HL-60 (cell line): ENCODE results near the gene CYP26B1.

Source experiments
- DNase-seq, 2 experiments: peaks; one replicate each; pipeline ENCODE4 v3.0.0-alpha.2; 2010 to 2020; ENCODE audit warnings: low read depth in 1 of 2, low spot score in 1 of 2
- H3K27ac ChIP-seq: fragments of 250-450 bp; sonication (Bioruptor Pico); replicated peaks from 2 replicates; pipeline ENCODE4 v1.5.1; 2020; ENCODE audit warnings: mild to moderate bottlenecking, moderate library complexity
- H3K27me3 ChIP-seq: fragments of 250-450 bp; sonication (Bioruptor Pico); 2 replicates; pipeline ENCODE4 v1.5.1; 2021; ENCODE audit warnings: mild to moderate bottlenecking, moderate library complexity; ENCODE audit not compliant: insufficient read depth, poor library complexity, severe bottlenecking
- H3K4me3 ChIP-seq: replicated peaks from 2 replicates; pipeline ENCODE4 v1.5.1; 2011; ENCODE audit warnings: mild to moderate bottlenecking, control low read depth, low read length; ENCODE audit not compliant: insufficient read depth
- GABPA ChIP-seq: IDR thresholded peaks from 2 replicates; pipeline ENCODE4 v1.6.1; 2012; ENCODE audit warnings: low read depth
- POLR2AphosphoS5 ChIP-seq: IDR thresholded peaks from 2 replicates; pipeline ENCODE4 v1.6.1; 2012; ENCODE audit warnings: low read depth
- SPI1 ChIP-seq: IDR thresholded peaks from 2 replicates; pipeline ENCODE4 v1.6.1; 2012; ENCODE audit warnings: low read depth, mild to moderate bottlenecking, borderline replicate concordance
- TF ChIP-seq, protein P1 (sequence below): IDR thresholded peaks from 2 replicates; pipeline ENCODE4 v1.6.1; 2012; ENCODE audit warnings: low read depth; ENCODE audit not compliant: insufficient replicate concordance
- TF ChIP-seq, protein P2 (sequence below): IDR thresholded peaks from one replicate; pipeline ENCODE4 v1.5.1; 2011; ENCODE audit warnings: low read length, control low read depth, inconsistent platforms; ENCODE audit not compliant: insufficient read depth

Gene CYP26B1

DNA sequence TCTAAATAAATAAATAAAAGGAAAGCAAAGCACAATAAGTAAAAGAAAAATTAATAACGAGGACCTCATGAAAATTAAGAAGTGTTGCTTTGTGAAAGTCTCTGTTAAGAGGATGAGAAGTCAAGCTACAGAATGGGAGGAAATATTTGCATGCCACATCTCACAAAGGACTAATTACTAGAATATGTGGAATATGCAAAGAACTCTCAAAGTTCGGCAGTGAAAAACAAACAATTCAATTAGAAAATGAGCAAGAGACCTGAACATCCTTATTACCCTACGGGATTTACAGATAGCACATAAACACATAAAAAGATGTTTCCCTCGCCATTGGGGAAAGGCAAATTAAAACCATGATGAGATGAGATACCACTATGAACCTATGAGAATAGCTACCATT, 23.3 kb downstream of the CYP26B1 start:
- TF ChIP-seq, protein P1, sequence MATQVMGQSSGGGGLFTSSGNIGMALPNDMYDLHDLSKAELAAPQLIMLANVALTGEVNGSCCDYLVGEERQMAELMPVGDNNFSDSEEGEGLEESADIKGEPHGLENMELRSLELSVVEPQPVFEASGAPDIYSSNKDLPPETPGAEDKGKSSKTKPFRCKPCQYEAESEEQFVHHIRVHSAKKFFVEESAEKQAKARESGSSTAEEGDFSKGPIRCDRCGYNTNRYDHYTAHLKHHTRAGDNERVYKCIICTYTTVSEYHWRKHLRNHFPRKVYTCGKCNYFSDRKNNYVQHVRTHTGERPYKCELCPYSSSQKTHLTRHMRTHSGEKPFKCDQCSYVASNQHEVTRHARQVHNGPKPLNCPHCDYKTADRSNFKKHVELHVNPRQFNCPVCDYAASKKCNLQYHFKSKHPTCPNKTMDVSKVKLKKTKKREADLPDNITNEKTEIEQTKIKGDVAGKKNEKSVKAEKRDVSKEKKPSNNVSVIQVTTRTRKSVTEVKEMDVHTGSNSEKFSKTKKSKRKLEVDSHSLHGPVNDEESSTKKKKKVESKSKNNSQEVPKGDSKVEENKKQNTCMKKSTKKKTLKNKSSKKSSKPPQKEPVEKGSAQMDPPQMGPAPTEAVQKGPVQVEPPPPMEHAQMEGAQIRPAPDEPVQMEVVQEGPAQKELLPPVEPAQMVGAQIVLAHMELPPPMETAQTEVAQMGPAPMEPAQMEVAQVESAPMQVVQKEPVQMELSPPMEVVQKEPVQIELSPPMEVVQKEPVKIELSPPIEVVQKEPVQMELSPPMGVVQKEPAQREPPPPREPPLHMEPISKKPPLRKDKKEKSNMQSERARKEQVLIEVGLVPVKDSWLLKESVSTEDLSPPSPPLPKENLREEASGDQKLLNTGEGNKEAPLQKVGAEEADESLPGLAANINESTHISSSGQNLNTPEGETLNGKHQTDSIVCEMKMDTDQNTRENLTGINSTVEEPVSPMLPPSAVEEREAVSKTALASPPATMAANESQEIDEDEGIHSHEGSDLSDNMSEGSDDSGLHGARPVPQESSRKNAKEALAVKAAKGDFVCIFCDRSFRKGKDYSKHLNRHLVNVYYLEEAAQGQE = no peak
- no peak for TF ChIP-seq GABPA
- TF ChIP-seq SPI1 = no peak
- TF ChIP-seq, protein P2, sequence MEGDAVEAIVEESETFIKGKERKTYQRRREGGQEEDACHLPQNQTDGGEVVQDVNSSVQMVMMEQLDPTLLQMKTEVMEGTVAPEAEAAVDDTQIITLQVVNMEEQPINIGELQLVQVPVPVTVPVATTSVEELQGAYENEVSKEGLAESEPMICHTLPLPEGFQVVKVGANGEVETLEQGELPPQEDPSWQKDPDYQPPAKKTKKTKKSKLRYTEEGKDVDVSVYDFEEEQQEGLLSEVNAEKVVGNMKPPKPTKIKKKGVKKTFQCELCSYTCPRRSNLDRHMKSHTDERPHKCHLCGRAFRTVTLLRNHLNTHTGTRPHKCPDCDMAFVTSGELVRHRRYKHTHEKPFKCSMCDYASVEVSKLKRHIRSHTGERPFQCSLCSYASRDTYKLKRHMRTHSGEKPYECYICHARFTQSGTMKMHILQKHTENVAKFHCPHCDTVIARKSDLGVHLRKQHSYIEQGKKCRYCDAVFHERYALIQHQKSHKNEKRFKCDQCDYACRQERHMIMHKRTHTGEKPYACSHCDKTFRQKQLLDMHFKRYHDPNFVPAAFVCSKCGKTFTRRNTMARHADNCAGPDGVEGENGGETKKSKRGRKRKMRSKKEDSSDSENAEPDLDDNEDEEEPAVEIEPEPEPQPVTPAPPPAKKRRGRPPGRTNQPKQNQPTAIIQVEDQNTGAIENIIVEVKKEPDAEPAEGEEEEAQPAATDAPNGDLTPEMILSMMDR = no peak
- TF ChIP-seq POLR2AphosphoS5 = no peak
- no peak overlapping the region for H3K27ac ChIP-seq
- no peak overlapping the region for H3K4me3 ChIP-seq
- no peak for DNase-seq
- no peaks in the 10 kb centered on the region for H3K27me3 ChIP-seq

DNA sequence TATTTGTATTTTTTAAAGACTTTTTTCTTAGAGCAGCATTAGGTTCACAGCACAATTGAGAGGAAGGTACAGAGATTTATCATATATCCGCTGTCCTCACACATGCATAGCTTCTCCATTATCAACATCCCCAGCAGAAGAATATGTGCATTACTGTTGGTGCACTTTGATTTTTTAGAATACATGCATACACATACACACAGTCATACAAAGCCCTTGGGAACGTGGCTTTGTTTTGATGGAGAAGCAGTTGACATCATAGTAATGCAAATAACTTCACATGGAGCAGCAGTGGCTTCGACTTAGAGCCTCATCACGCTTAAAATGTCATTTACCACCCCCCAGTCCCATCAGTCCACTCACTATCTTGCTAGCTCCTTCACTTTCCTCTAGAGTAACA, 26.5 kb downstream of the CYP26B1 start:
- no peak overlapping the region for H3K27ac ChIP-seq
- TF ChIP-seq GABPA (no peak), POLR2AphosphoS5 (no peak), SPI1 (no peak)
- TF ChIP-seq, protein P1 = no peak
- TF ChIP-seq, protein P2 = no peak
- DNase-seq = no peak
- no peak overlapping the region for H3K4me3 ChIP-seq
- no peaks in the 10 kb centered on the region for H3K27me3 ChIP-seq

DNA sequence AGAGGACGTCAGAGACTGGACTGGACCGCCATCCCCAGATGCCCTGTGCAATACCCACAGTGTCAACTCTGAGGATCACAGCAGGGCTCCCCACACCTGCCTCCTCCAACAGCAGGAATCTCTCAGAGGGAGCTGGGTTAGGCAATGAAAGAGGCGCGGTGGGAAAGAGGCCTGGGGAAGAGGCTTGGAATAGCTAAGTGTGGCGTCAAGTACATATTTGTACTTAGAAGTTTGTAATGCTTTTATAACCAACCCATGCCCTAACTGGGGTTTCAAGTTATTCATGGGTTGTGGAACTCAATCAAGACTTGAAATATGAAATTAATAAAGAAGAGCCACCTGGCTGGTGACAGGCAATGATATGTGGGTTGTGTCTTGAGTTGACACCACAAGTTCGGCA, 28.7 kb downstream of the CYP26B1 start:
- Histone ChIP-seq H3K27me3 (no peaks in the 10 kb centered on the region), H3K27ac (no peak overlapping the region), H3K4me3 (no peak overlapping the region)
- DNase-seq = no peak
- TF ChIP-seq, protein P2 = no peak
- TF ChIP-seq, protein P1 = no peak
- TF ChIP-seq POLR2AphosphoS5 = no peak
- no peak for TF ChIP-seq GABPA
- TF ChIP-seq SPI1 = no peak
